Uterus (tissue), 2 donors: Measurements from ENCODE around the gene APOBEC3H.

Experiments
- CTCF ChIP-seq, 4 experiments: fragments of 200-600 bp in 2 of 4; fragments of 450-650 bp in 2 of 4; sonication (generic) in 2 of 4; IDR thresholded peaks; one replicate each; pipeline ENCODE4 v1.5.1; 2016 to 2019; ENCODE audit warnings: antibody characterized with exemption in 4 of 4, mild to moderate bottlenecking in 2 of 4, moderate library complexity in 1 of 4
- POLR2A ChIP-seq, 2 donors: fragments of 450-650 bp; IDR thresholded peaks; one replicate each; pipeline ENCODE4 v1.6.1; 2016; ENCODE audit warnings: antibody characterized with exemption in 2 of 2, mild to moderate bottlenecking in 1 of 2, moderate library complexity in 1 of 2

GRCh38 chr22:39152024-39152510 is 55.0 kb downstream of the APOBEC3H start:
- no peak for TF ChIP-seq CTCF (IDR thresholded peaks at IDR 0.05)
- no peak for TF ChIP-seq POLR2A (IDR thresholded peaks at IDR 0.05)
